ENCODE data around the gene NKX2-8. TPM values are rescaled to one million over a fixed set of nuclear protein-coding genes. Genes with fewer than 3 reads are reported as not detected.

The NKX2-8 gene
- total and polyA plus RNA-seq, 4 donors = 0.45 to 1.3 (median 1.1) TPM

DNA sequence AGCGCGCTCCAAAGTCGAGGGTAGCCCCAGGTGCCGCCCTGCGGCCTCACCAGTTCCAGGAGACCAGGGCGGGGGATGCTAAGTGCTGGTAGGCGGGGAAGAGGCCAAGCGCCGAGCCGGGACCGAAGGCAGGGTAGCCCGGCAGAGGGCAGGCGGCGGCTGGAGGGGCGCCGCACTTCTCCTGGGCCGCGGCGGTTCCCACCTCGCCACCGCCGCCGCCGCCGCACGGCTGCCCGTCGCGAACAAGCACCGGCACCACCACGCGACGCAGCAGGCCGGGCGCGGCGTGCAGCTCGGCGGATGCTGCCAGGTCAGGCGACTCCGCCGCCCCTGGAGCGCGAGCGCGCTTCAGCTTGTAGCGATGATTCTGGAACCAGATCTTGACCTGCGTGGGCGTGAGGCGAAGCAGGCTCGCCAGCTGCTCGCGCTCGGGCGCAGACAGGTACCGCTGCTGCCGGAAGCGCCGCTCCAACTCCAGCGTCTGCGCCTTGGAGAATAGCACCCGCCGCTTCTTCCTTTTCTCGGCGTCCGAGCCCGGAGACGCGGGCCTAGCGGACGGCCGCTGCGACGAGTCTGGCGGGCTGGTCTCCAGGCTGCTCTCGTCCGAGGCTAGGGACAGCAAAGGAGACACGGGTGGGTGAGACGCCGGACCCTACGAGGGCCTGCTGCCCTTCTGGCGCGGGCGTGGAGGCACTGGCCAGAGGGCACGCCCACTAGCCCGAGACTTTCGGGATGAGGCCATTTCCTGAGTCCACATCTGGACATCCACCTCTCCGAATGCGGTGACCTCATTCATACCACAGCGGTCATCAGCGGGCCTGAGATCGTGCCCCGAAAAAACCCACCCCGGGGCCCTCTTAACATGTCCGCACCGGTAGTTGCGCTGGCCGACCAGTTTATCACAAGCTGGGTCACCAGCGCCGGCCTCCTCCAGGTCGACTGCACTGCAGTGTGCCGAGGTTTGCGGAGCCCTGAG is 1.3 kb downstream of the NKX2-8 start:
- Histone ChIP-seq H3K9me3 (ENCODE audit: control insufficient read depth in 4 of 4, insufficient read depth in 3 of 4, low read length in 3 of 4) (peaks cover 0 to 5% (median 0%) of the 10 kb centered on the region in 4 donors), H3K27ac (ENCODE audit: low read depth in 1 of 2, low read length in 1 of 2) (no peak overlapping the region), H3K27me3 (ENCODE audit: control insufficient read depth in 3 of 3, insufficient read depth in 3 of 3, low read length in 2 of 3) (peaks cover 22 to 80% (median 79%) of the 10 kb centered on the region in 3 donors), H3K4me1 (ENCODE audit: control insufficient read depth in 5 of 5, insufficient read depth in 5 of 5, low read length in 5 of 5) (peaks cover 0 to 18% (median 10%) of the 10 kb centered on the region in 5 donors), H3K36me3 (ENCODE audit: control insufficient read depth in 4 of 4, insufficient read depth in 4 of 4, low read length in 4 of 4) (no peaks in the 10 kb centered on the region), H3K4me3 (peak overlapping the region; percentile 37), H3K9ac (ENCODE audit: insufficient read depth in 1 of 2, low read length in 2 of 2) (no peak overlapping the region)
- DNase-seq (peak in 2 of 3 donors; percentile 29 to 38), ATAC-seq (ENCODE audit: insufficient read depth, low FRiP score) (peak; percentile 63)
- no peak for TF ChIP-seq CTCF (IDR thresholded peaks at IDR 0.05; ENCODE audit: control extremely low read depth, extremely low read depth)
- 1 to 2% methylated on average over 90 to 103 of the region's 103 CpGs for WGBS, 2 donors

DNA sequence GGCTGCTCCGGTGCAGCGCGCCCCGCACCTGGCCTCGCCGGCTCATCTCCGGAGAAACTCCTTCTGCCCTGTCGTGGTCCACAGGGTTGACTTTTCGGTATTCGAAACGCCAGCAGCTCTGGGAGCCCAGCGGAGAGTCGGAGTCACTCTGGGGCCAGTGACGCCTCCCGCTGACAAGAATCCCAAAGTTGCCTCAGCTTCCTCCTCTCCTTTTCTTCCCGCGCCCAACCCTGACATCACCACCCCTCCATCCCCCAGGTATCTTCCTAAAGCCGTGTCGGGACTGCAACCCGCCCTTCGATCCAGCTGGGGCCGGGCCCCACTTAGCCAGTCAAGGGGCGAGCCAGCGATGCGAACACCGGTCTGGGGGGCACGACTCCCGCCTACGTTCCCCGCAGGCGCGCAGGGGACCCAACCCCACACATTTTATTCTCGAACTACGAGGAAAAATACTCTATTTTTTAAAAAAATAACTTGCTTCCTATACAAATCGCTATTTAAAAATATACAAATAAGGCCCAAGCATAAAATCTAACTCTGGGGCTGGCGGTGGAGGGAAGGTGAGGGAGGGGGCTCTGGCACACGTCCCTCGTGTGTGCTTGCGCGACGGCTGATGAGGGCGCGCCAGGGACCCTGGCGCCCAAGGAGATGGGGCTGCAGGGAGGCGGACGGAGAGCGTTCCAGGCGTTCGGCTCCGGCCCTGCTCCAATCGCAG is 2.1 kb downstream of the NKX2-8 start:
- WGBS, 2 donors = 9 to 25% methylated on average over 51 of the region's 51 CpGs
- H3K9ac ChIP-seq (ENCODE audit: insufficient read depth in 1 of 2, low read length in 2 of 2) = no peak overlapping the region
- no peak overlapping the region for H3K4me3 ChIP-seq
- ATAC-seq (ENCODE audit: insufficient read depth, low FRiP score) (no peak), DNase-seq (no peak)
- H3K27ac ChIP-seq (ENCODE audit: low read depth in 1 of 2, low read length in 1 of 2) = no peak overlapping the region
- H3K27me3 ChIP-seq (ENCODE audit: control insufficient read depth in 3 of 3, insufficient read depth in 3 of 3, low read length in 2 of 3) = peaks cover 22 to 84% (median 81%) of the 10 kb centered on the region in 3 donors
- H3K9me3 ChIP-seq (ENCODE audit: control insufficient read depth in 4 of 4, insufficient read depth in 3 of 4, low read length in 3 of 4) = peaks cover 0 to 5% (median 0%) of the 10 kb centered on the region in 4 donors
- TF ChIP-seq CTCF (IDR thresholded peaks at IDR 0.05; ENCODE audit: control extremely low read depth, extremely low read depth) = no peak
- H3K36me3 ChIP-seq (ENCODE audit: control insufficient read depth in 4 of 4, insufficient read depth in 4 of 4, low read length in 4 of 4) = no peaks in the 10 kb centered on the region
- H3K4me1 ChIP-seq (ENCODE audit: control insufficient read depth in 5 of 5, insufficient read depth in 5 of 5, low read length in 5 of 5) = peaks cover 0 to 18% (median 10%) of the 10 kb centered on the region in 5 donors

DNA sequence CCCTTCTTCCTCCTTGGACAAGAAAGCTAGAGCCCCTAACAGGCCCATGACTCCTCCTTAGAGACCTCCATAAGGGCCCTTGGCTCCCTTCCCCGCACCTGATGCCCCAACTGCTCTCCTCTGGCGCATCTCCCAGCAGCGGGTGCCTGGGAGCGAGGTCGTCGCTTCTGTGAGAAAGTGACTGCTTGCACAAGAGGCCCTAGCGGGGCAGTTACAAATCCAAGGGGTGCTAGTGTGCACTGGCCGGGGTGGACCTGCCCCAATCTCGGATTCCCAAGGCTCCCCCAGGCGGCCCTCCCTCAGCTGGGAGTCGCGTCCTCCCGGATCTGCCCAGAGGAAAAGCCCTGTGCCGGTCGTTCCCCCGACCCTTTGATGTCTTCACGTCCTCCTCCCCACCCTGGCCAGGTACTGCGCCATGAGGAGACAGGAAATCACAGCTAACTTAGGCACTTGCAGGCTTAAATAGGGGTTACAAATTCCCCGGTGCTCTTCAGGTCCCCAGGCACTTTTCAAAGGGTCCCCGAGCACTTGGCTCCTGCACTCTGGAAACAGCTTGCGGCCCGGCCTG is 2.8 kb downstream of the NKX2-8 start:
- no peak for DNase-seq
- ATAC-seq (ENCODE audit: insufficient read depth, low FRiP score) = no peak
- no peaks in the 10 kb centered on the region for H3K36me3 ChIP-seq (ENCODE audit: control insufficient read depth in 4 of 4, insufficient read depth in 4 of 4, low read length in 4 of 4)
- H3K27me3 ChIP-seq (ENCODE audit: control insufficient read depth in 3 of 3, insufficient read depth in 3 of 3, low read length in 2 of 3) = peaks cover 22 to 83% (median 77%) of the 10 kb centered on the region in 3 donors
- H3K9ac ChIP-seq (ENCODE audit: insufficient read depth in 1 of 2, low read length in 2 of 2) = no peak overlapping the region
- no peak overlapping the region for H3K4me3 ChIP-seq
- H3K4me1 ChIP-seq (ENCODE audit: control insufficient read depth in 5 of 5, insufficient read depth in 5 of 5, low read length in 5 of 5) = peaks cover 0 to 18% (median 10%) of the 10 kb centered on the region in 5 donors
- H3K9me3 ChIP-seq (ENCODE audit: control insufficient read depth in 4 of 4, insufficient read depth in 3 of 4, low read length in 3 of 4) = peaks cover 0 to 5% (median 0%) of the 10 kb centered on the region in 4 donors
- WGBS, 2 donors = 13 to 29% methylated on average over 22 of the region's 22 CpGs
- no peak overlapping the region for H3K27ac ChIP-seq (ENCODE audit: low read depth in 1 of 2, low read length in 1 of 2)
- TF ChIP-seq CTCF (IDR thresholded peaks at IDR 0.05; ENCODE audit: control extremely low read depth, extremely low read depth) = no peak
